HG03103 (cell line): ENCODE results near the gene ATL1.
"Not testable (repeated sequence)": the region's sequence is repeated elsewhere in the genome, so short reads cannot be mapped to it uniquely, and the experiment has no call there.

Source experiments
- ATAC-seq: cut with Tn5 transposase; IDR thresholded peaks from one replicate; pipeline ENCODE4 v1.9.1; 2021; ENCODE audit warnings: low read depth; ENCODE audit not compliant: unreplicated experiment

ATL1 gene

GRCh38 chr14:50534416-50534815, 25.5 kb upstream of the ATL1 start:
- ATAC-seq: no peak

- ATAC-seq: no peak
Measured at GRCh38 chr14:50534997-50535396, 24.9 kb upstream of the ATL1 start.

GRCh38 chr14:50538034-50538433, 21.9 kb upstream of the ATL1 start:
- not testable (repeated sequence) for ATAC-seq

- ATAC-seq: no peak
Measured at GRCh38 chr14:50539051-50539450, 20.9 kb upstream of the ATL1 start.

GRCh38 chr14:50541159-50541567, 18.8 kb upstream of the ATL1 start:
- ATAC-seq: no peak

- no peak for ATAC-seq
Measured at GRCh38 chr14:50542941-50543418, 17.0 kb upstream of the ATL1 start.

GRCh38 chr14:50544911-50545310, 15.0 kb upstream of the ATL1 start:
- ATAC-seq: no peak

- no peak for ATAC-seq
Measured at GRCh38 chr14:50545618-50546017, 14.3 kb upstream of the ATL1 start.

- no peak for ATAC-seq
Measured at GRCh38 chr14:50550294-50550693, 9.7 kb upstream of the ATL1 start.

- no peak for ATAC-seq
Measured at GRCh38 chr14:50551877-50552276, 8.1 kb upstream of the ATL1 start.

GRCh38 chr14:50552796-50553195, 7.1 kb upstream of the ATL1 start:
- ATAC-seq: not testable (repeated sequence)

GRCh38 chr14:50560931-50561285, 963 bp downstream of the ATL1 start:
- no peak for ATAC-seq

GRCh38 chr14:50562841-50563240, 2.9 kb downstream of the ATL1 start:
- no peak for ATAC-seq

- ATAC-seq: no peak
Measured at GRCh38 chr14:50569714-50570274, 9.8 kb downstream of the ATL1 start.

- ATAC-seq: no peak
Measured at GRCh38 chr14:50573862-50574261, 13.9 kb downstream of the ATL1 start.

GRCh38 chr14:50575769-50576168, 15.8 kb downstream of the ATL1 start:
- ATAC-seq: no peak

GRCh38 chr14:50577982-50578381, 18.0 kb downstream of the ATL1 start:
- no peak for ATAC-seq

- ATAC-seq: no peak
Measured at GRCh38 chr14:50578433-50578832, 18.5 kb downstream of the ATL1 start.

GRCh38 chr14:50590464-50590863, 30.5 kb downstream of the ATL1 start:
- no peak for ATAC-seq

- no peak for ATAC-seq
Measured at GRCh38 chr14:50594577-50595316, 34.8 kb downstream of the ATL1 start.

GRCh38 chr14:50598765-50599164, 38.8 kb downstream of the ATL1 start:
- no peak for ATAC-seq

GRCh38 chr14:50599700-50600444, 39.9 kb downstream of the ATL1 start:
- no peak for ATAC-seq
